GM12878 (cell line): ENCODE data around the gene KDM2A. TPM values are rescaled to one million over a fixed set of nuclear protein-coding genes. Genes with fewer than 3 reads are reported as not detected.

Source experiments
- BHLHE40 ChIP-seq, 2 experiments: fragments of 450-650 bp in 1 of 2; IDR thresholded peaks; 2 replicates each; pipeline ENCODE4 v1.6.1; 2011 to 2017; ENCODE audit warnings: low read depth in 2 of 2, borderline replicate concordance in 1 of 2, improper control_type of control experiment in 1 of 2, low read length in 1 of 2, mild to moderate bottlenecking in 1 of 2
- CEBPB ChIP-seq, 2 experiments: fragments of 150-350 bp in 1 of 2; IDR thresholded peaks; 2 replicates each; pipeline ENCODE4 v1.6.1; 2012 to 2014; ENCODE audit warnings: low read depth in 2 of 2, low read length in 2 of 2, borderline replicate concordance in 1 of 2, inconsistent platforms in 1 of 2
- CHD4 ChIP-seq: fragments of 200-600 bp; sonication (generic); IDR thresholded peaks from 2 replicates; pipeline ENCODE4 v1.6.1; 2016; ENCODE audit warnings: mild to moderate bottlenecking
- EZH2 ChIP-seq: IDR thresholded peaks from 2 replicates; pipeline ENCODE4 v1.6.1; 2012; ENCODE audit warnings: low read depth, mild to moderate bottlenecking, control low read depth, inconsistent platforms, low read length, borderline replicate concordance; ENCODE audit not compliant: control insufficient read depth
- IKZF2 ChIP-seq, 2 experiments: fragments of 450-650 bp; IDR thresholded peaks; 2 replicates each; pipeline ENCODE4 v1.6.1; 2017; ENCODE audit warnings: mild to moderate bottlenecking in 2 of 2, moderate library complexity in 2 of 2
- KAT2A ChIP-seq: conservative IDR thresholded peaks from 2 replicates; pipeline ENCODE4 v1.6.1; 2011; ENCODE audit warnings: low read depth, low read length; ENCODE audit not compliant: control insufficient read depth
- MTA3 ChIP-seq: IDR thresholded peaks from 2 replicates; pipeline ENCODE4 v1.6.1; 2012; ENCODE audit warnings: low read length, inconsistent platforms, borderline replicate concordance
- MXI1 ChIP-seq: fragments of 150-350 bp; IDR thresholded peaks from 2 replicates; pipeline ENCODE4 v1.6.1; 2011; ENCODE audit warnings: low read depth, mild to moderate bottlenecking, inconsistent platforms, low read length, improper control_type of control experiment
- POLR2AphosphoS2 ChIP-seq: IDR thresholded peaks from 2 replicates; pipeline ENCODE4 v1.6.1; 2011; ENCODE audit warnings: low read depth, mild to moderate bottlenecking, low read length, improper control_type of control experiment, moderate library complexity
- POLR2AphosphoS5 ChIP-seq: IDR thresholded peaks from 2 replicates; pipeline ENCODE4 v1.6.1; 2011; ENCODE audit warnings: mild to moderate bottlenecking, low read length, inconsistent platforms
- SMC3 ChIP-seq: IDR thresholded peaks from 2 replicates; pipeline ENCODE4 v1.6.1; 2011; ENCODE audit warnings: low read length, improper control_type of control experiment, borderline replicate concordance
- ZNF217 ChIP-seq: fragments of 450-650 bp; IDR thresholded peaks from 2 replicates; pipeline ENCODE4 v1.6.1; 2017; ENCODE audit warnings: antibody characterized with exemption, mild to moderate bottlenecking
- ZNF384 ChIP-seq: IDR thresholded peaks from 2 replicates; pipeline ENCODE4 v1.6.1; 2012; ENCODE audit warnings: low read depth, mild to moderate bottlenecking, low read length, improper control_type of control experiment, borderline replicate concordance
- polyA plus RNA-seq, 11 experiments: library from polyadenylated mRNA; depleted of rRNA in 4 of 11; unstranded in 6 of 11; stranded (reverse) in 5 of 11; fragments of >200 nt; fragmentation: Nextera tagmentation in 4 of 11; fragmentation: Illumina TruSeq in 1 of 11; extraction: Ambion mirVana in 4 of 11; extraction: Trizol in 1 of 11; gene quantifications; 1 replicate in 1 of 11; 2 replicates in 10 of 11; pipeline versions ENCODE4 v1.2.1 to v1.2.3, GENCODE V29; 2011 to 2016; ENCODE audit warnings: inconsistent platforms in 2 of 11, missing spikeins in 2 of 11, low read depth in 1 of 11
- total RNA-seq, 4 experiments: library from RNA; depleted of rRNA in 3 of 4; stranded (reverse); fragments of >200 nt in 3 of 4; fragmentation: Illumina TruSeq in 1 of 4; extraction: Trizol in 1 of 4; gene quantifications; 2 replicates each; pipeline versions ENCODE4 v1.2.1 to v1.2.3, GENCODE V29; 2013 to 2021
- TF ChIP-seq, protein P1 (sequence below), 3 experiments: IDR thresholded peaks in 2 of 3; conservative IDR thresholded peaks in 1 of 3; 2 replicates each; pipeline ENCODE4 v1.5.1; 2011; ENCODE audit warnings: low read depth in 3 of 3, low read length in 3 of 3, mild to moderate bottlenecking in 3 of 3, control low read depth in 2 of 3, moderate library complexity in 2 of 3, inconsistent platforms in 1 of 3, mixed read lengths in 1 of 3; ENCODE audit not compliant: control insufficient read depth in 2 of 3, insufficient read depth in 1 of 3; ENCODE audit errors: extremely low read depth in 1 of 3
- TF ChIP-seq, protein P2 (sequence below): fragments of 450-650 bp; IDR thresholded peaks from 2 replicates; pipeline ENCODE4 v1.6.1; 2018; ENCODE audit warnings: mild to moderate bottlenecking, low read depth, moderate library complexity; ENCODE audit not compliant: partially characterized antibody
- TF ChIP-seq, protein P3 (sequence below): IDR thresholded peaks from 2 replicates; pipeline ENCODE4 v1.6.1; 2012; ENCODE audit warnings: low read depth, low read length, improper control_type of control experiment
- TF ChIP-seq, protein P4 (sequence below): fragments of 450-650 bp; IDR thresholded peaks from 2 replicates; pipeline ENCODE4 v1.6.1; 2016; ENCODE audit warnings: mild to moderate bottlenecking, moderate library complexity, borderline replicate concordance

Gene KDM2A
- total and polyA plus RNA-seq, 10 of the 15 experiments (the other 5 are each of a cell fraction or from before 2014, with no cell fraction given), result 10.5 to 69.3 (median 41.6) TPM

DNA sequence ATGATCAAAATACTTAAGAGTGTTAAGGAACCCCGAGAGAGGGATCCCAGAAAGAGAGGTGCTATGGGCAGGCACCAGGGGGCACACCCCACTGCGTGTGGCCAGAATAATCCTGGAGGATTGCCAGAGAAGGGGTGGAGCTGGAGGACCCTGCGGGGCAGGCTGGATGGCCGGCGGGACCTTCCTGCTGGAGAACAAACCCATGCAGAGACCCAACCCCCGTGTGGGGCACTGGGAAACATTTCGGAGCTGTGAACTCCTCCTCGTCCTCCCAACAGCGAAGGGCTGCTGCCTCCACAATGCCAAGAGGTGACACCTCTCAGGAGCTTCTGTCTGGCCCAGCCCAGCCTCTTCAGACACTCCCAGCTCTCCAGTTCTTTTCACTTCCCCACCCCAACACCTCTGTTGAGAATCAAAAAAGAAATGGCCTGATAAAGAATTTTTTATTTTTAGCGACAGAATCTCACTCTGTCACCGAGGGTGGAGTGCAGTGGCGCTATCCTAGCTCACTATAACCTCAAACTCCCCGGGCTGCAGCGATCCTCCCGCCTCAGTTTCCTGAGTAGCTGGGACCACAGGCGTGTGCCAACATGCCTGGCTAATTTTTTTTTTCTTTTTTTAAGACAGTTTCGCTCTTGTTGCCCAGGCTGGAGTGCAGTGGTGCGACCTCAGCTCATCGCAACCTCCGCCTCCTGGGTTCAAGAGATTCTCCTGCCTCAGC, 36.8 kb upstream of the KDM2A start (continued):
- TF ChIP-seq, protein P1, sequence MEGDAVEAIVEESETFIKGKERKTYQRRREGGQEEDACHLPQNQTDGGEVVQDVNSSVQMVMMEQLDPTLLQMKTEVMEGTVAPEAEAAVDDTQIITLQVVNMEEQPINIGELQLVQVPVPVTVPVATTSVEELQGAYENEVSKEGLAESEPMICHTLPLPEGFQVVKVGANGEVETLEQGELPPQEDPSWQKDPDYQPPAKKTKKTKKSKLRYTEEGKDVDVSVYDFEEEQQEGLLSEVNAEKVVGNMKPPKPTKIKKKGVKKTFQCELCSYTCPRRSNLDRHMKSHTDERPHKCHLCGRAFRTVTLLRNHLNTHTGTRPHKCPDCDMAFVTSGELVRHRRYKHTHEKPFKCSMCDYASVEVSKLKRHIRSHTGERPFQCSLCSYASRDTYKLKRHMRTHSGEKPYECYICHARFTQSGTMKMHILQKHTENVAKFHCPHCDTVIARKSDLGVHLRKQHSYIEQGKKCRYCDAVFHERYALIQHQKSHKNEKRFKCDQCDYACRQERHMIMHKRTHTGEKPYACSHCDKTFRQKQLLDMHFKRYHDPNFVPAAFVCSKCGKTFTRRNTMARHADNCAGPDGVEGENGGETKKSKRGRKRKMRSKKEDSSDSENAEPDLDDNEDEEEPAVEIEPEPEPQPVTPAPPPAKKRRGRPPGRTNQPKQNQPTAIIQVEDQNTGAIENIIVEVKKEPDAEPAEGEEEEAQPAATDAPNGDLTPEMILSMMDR (IDR thresholded peaks at IDR 0.05 in 2 of 3, conservative IDR thresholded peaks at IDR 0.05 in 1 of 3; ENCODE audit: control insufficient read depth in 2 of 3, extremely low read depth in 1 of 3, insufficient read depth in 1 of 3, low read depth in 3 of 3, low read length in 3 of 3), result peak in 2 of 3 experiments; percentile 11 to 15; a peak in 1 of 6 replicates
- no peak for TF ChIP-seq EZH2
- no peak for TF ChIP-seq POLR2AphosphoS5
- peak; percentile 24; the same call in 1 of the 2 replicates for TF ChIP-seq SMC3
- no peak for TF ChIP-seq IKZF2 (IDR thresholded peaks at IDR 0.05)
- TF ChIP-seq ZNF384, result no peak
- TF ChIP-seq, protein P2, sequence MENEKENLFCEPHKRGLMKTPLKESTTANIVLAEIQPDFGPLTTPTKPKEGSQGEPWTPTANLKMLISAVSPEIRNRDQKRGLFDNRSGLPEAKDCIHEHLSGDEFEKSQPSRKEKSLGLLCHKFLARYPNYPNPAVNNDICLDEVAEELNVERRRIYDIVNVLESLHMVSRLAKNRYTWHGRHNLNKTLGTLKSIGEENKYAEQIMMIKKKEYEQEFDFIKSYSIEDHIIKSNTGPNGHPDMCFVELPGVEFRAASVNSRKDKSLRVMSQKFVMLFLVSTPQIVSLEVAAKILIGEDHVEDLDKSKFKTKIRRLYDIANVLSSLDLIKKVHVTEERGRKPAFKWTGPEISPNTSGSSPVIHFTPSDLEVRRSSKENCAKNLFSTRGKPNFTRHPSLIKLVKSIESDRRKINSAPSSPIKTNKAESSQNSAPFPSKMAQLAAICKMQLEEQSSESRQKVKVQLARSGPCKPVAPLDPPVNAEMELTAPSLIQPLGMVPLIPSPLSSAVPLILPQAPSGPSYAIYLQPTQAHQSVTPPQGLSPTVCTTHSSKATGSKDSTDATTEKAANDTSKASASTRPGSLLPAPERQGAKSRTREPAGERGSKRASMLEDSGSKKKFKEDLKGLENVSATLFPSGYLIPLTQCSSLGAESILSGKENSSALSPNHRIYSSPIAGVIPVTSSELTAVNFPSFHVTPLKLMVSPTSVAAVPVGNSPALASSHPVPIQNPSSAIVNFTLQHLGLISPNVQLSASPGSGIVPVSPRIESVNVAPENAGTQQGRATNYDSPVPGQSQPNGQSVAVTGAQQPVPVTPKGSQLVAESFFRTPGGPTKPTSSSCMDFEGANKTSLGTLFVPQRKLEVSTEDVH, result no peak
- TF ChIP-seq, protein P3, sequence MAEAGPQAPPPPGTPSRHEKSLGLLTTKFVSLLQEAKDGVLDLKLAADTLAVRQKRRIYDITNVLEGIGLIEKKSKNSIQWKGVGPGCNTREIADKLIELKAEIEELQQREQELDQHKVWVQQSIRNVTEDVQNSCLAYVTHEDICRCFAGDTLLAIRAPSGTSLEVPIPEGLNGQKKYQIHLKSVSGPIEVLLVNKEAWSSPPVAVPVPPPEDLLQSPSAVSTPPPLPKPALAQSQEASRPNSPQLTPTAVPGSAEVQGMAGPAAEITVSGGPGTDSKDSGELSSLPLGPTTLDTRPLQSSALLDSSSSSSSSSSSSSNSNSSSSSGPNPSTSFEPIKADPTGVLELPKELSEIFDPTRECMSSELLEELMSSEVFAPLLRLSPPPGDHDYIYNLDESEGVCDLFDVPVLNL, result no peak
- TF ChIP-seq, protein P4, sequence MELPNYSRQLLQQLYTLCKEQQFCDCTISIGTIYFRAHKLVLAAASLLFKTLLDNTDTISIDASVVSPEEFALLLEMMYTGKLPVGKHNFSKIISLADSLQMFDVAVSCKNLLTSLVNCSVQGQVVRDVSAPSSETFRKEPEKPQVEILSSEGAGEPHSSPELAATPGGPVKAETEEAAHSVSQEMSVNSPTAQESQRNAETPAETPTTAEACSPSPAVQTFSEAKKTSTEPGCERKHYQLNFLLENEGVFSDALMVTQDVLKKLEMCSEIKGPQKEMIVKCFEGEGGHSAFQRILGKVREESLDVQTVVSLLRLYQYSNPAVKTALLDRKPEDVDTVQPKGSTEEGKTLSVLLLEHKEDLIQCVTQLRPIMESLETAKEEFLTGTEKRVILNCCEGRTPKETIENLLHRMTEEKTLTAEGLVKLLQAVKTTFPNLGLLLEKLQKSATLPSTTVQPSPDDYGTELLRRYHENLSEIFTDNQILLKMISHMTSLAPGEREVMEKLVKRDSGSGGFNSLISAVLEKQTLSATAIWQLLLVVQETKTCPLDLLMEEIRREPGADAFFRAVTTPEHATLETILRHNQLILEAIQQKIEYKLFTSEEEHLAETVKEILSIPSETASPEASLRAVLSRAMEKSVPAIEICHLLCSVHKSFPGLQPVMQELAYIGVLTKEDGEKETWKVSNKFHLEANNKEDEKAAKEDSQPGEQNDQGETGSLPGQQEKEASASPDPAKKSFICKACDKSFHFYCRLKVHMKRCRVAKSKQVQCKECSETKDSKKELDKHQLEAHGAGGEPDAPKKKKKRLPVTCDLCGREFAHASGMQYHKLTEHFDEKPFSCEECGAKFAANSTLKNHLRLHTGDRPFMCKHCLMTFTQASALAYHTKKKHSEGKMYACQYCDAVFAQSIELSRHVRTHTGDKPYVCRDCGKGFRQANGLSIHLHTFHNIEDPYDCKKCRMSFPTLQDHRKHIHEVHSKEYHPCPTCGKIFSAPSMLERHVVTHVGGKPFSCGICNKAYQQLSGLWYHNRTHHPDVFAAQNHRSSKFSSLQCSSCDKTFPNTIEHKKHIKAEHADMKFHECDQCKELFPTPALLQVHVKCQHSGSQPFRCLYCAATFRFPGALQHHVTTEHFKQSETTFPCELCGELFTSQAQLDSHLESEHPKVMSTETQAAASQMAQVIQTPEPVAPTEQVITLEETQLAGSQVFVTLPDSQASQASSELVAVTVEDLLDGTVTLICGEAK, result no peak
- TF ChIP-seq CEBPB (IDR thresholded peaks at IDR 0.05; ENCODE audit: borderline replicate concordance in 1 of 2, low read depth in 2 of 2, low read length in 2 of 2), result no peak
- no peak for TF ChIP-seq ZNF217
- TF ChIP-seq POLR2AphosphoS2, result no peak
- no peak for TF ChIP-seq CHD4
- no peak for TF ChIP-seq MXI1
- no peak for TF ChIP-seq KAT2A
- no peak for TF ChIP-seq BHLHE40 (IDR thresholded peaks at IDR 0.05; ENCODE audit: borderline replicate concordance in 1 of 2, low read depth in 2 of 2, low read length in 1 of 2)
- TF ChIP-seq MTA3, result no peak
